ENCODE data around the gene ARHGAP27.

- TF ChIP-seq POLR2A (IDR thresholded peaks at IDR 0.05; ENCODE audit: low read length) (no peak), GATA1 (IDR thresholded peaks at IDR 0.05; ENCODE audit: low read depth, low read length) (no peak)
These were observed 43.3 kb downstream of the ARHGAP27 start for GRCh38 chr17:45389354-45389753.
